Measurements from ENCODE around the gene CDC73. TPM values are rescaled to one million over a fixed set of nuclear protein-coding genes. Genes with fewer than 3 reads are reported as not detected.

The CDC73 gene
- total RNA-seq, 1 donor from 2014 or later = 15.3 TPM

GRCh38 chr1:193143285-193143684 lies 21.5 kb downstream of the CDC73 start:
- no peak for TF ChIP-seq CTCF (IDR thresholded peaks at IDR 0.05; ENCODE audit: insufficient read depth, low read length, severe bottlenecking)
- FAIRE-seq (no peak), DNase-seq (ENCODE audit: low read depth) (peak; percentile 17)
- Histone ChIP-seq H3K27me3 (ENCODE audit: control insufficient read depth, insufficient read depth, low read length) (no peaks in the 10 kb centered on the region), H3K4me3 (ENCODE audit: low read depth, low read length) (no peak overlapping the region), H3K36me3 (ENCODE audit: control insufficient read depth, insufficient read depth, low read length) (peaks cover 8% of the 10 kb centered on the region)

DNA sequence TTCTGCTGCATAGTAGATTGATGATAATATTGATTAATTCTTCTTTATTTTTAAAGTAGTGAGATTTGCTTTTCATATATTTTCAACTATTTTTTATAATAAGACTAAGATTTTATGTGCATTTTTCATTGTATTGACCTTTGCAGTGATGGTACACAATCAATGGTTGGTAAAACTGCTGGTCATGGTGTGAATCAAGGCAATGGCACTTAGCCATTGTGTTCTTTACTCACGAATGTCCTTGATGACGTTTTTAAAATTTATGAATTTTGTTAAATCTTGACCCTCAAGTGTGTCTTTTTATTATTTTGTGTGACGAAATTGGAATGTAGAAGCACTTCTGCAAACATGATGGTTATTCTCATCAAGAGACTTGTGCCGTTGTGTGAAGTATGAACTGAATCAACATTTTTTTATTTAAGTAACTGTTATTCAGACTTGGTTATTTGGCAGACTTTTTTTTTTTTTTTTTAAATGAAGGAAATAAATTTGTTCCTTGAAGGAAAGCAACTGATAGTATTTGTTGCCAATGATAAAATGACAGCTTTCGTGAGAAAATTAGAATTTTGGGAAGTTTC lies 22.6 kb downstream of the CDC73 start:
- Histone ChIP-seq H3K36me3 (ENCODE audit: control insufficient read depth, insufficient read depth, low read length) (peaks cover 8% of the 10 kb centered on the region), H3K4me3 (ENCODE audit: low read depth, low read length) (no peak overlapping the region), H3K27me3 (ENCODE audit: control insufficient read depth, insufficient read depth, low read length) (no peaks in the 10 kb centered on the region)
- no peak for TF ChIP-seq CTCF (IDR thresholded peaks at IDR 0.05; ENCODE audit: insufficient read depth, low read length, severe bottlenecking)
- DNase-seq (ENCODE audit: low read depth) (no peak), FAIRE-seq (no peak)

DNA sequence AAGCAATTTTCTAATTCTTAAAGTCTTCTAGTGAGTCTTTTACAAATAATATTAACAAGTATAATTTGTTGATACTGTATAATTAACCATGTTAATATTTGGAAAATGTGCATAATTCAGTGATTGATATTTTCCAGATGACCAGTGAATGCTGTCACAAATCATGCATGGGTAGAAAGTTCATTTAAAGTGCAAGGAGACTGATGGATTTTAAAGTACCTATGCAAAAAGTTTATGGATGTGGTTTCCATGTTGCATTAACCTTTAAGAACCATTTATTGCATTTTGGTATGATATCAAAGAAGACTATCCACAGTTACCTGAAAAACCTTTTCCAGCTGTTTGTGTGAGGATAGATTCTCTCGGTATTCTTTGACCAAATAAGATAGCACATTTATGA lies 23.2 kb downstream of the CDC73 start:
- no peak for FAIRE-seq
- no peaks in the 10 kb centered on the region for H3K27me3 ChIP-seq (ENCODE audit: control insufficient read depth, insufficient read depth, low read length)
- TF ChIP-seq CTCF (IDR thresholded peaks at IDR 0.05; ENCODE audit: insufficient read depth, low read length, severe bottlenecking) = no peak
- H3K4me3 ChIP-seq (ENCODE audit: low read depth, low read length) = no peak overlapping the region
- peaks cover 6% of the 10 kb centered on the region for H3K36me3 ChIP-seq (ENCODE audit: control insufficient read depth, insufficient read depth, low read length)
- DNase-seq (ENCODE audit: low read depth) = no peak

DNA sequence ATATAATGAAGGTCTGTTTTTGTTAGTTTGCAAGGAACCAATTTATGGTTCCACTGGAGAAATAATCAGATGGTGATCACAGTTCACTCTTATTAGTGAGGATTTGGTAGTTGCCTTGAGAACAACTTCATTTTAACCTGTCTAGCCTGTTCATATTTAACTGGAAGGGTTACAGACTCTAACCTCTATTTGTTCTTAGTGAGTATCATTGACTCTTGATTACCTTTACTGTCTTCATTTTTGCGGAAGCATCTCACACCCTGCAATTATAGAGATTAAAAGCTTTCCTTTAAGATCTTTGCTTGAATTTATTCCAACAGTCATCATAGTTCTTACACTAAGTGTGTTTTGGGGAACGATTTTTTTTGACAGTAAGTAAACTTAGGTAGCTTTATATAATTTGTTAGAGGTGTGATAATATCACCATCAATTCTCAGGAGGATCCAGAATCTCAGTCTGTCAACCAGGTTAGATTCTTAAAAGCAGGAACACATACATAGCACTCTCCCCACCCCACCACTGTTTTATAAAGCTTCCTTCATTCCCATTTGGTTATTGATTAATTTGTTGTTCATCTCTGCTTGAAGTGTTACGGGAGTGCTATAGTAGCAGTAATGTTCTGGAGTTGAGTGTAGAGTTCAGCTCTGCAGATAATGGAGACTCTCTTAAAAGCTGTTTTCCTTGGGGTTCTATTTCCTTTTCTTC lies 34.4 kb downstream of the CDC73 start:
- H3K36me3 ChIP-seq (ENCODE audit: control insufficient read depth, insufficient read depth, low read length) = no peaks in the 10 kb centered on the region
- DNase-seq (ENCODE audit: low read depth) (no peak), FAIRE-seq (no peak)
- no peak for TF ChIP-seq CTCF (IDR thresholded peaks at IDR 0.05; ENCODE audit: insufficient read depth, low read length, severe bottlenecking)
- H3K27me3 ChIP-seq (ENCODE audit: control insufficient read depth, insufficient read depth, low read length) = no peaks in the 10 kb centered on the region
- H3K4me3 ChIP-seq (ENCODE audit: low read depth, low read length) = no peak overlapping the region

GRCh38 chr1:193156822-193157142 lies 35.0 kb downstream of the CDC73 start:
- TF ChIP-seq CTCF (IDR thresholded peaks at IDR 0.05; ENCODE audit: insufficient read depth, low read length, severe bottlenecking) = no peak
- no peak for FAIRE-seq
- H3K36me3 ChIP-seq (ENCODE audit: control insufficient read depth, insufficient read depth, low read length) = no peaks in the 10 kb centered on the region
- H3K4me3 ChIP-seq (ENCODE audit: low read depth, low read length) = no peak overlapping the region
- no peaks in the 10 kb centered on the region for H3K27me3 ChIP-seq (ENCODE audit: control insufficient read depth, insufficient read depth, low read length)
- peak; percentile 22 for DNase-seq (ENCODE audit: low read depth)

- no peak overlapping the region for H3K4me3 ChIP-seq (ENCODE audit: low read depth, low read length)
- no peak for FAIRE-seq
- H3K36me3 ChIP-seq (ENCODE audit: control insufficient read depth, insufficient read depth, low read length) = no peaks in the 10 kb centered on the region
- no peak for TF ChIP-seq CTCF (IDR thresholded peaks at IDR 0.05; ENCODE audit: insufficient read depth, low read length, severe bottlenecking)
- no peak for DNase-seq (ENCODE audit: low read depth)
- H3K27me3 ChIP-seq (ENCODE audit: control insufficient read depth, insufficient read depth, low read length) = no peaks in the 10 kb centered on the region
Observed at GRCh38 chr1:193157360-193157759, 35.5 kb downstream of the CDC73 start.
